ENCODE measurements around the gene LHX3.

The LHX3 gene

GRCh38 chr9:136204838-136205706 is at the start of gene LHX3:
Gene LHX3 (minus strand): TSS chr9:136205128. CDS start chr9:136205012, 116 bp downstream.
- no peak for DNase-seq (ENCODE audit: low read depth in 2 of 2)

GRCh38 chr9:136253246-136254130 is 48.6 kb upstream of the LHX3 start:
- no peak for DNase-seq (ENCODE audit: low read depth in 2 of 2)

- no peak for DNase-seq (ENCODE audit: low read depth in 2 of 2)
Measured at GRCh38 chr9:136252846-136253245, 47.9 kb upstream of the LHX3 start.

- no peak for DNase-seq (ENCODE audit: low read depth in 2 of 2)
Measured at GRCh38 chr9:136252281-136252680, 47.4 kb upstream of the LHX3 start.

GRCh38 chr9:136251264-136252115 is 46.6 kb upstream of the LHX3 start:
- DNase-seq (ENCODE audit: low read depth in 2 of 2), result no peak

- no peak for DNase-seq (ENCODE audit: low read depth in 2 of 2)
Measured at GRCh38 chr9:136250676-136251075, 45.7 kb upstream of the LHX3 start.

GRCh38 chr9:136249877-136250559 is 45.1 kb upstream of the LHX3 start:
- no peak for DNase-seq (ENCODE audit: low read depth in 2 of 2)

- DNase-seq (ENCODE audit: low read depth in 2 of 2), result no peak
Measured at GRCh38 chr9:136248951-136249876, 44.3 kb upstream of the LHX3 start.

GRCh38 chr9:136247947-136248637 is 43.2 kb upstream of the LHX3 start:
- DNase-seq (ENCODE audit: low read depth in 2 of 2), result no peak

GRCh38 chr9:136247551-136247916 is 42.6 kb upstream of the LHX3 start:
- no peak for DNase-seq (ENCODE audit: low read depth in 2 of 2)

- no peak for DNase-seq (ENCODE audit: low read depth in 2 of 2)
Measured at GRCh38 chr9:136246849-136247550, 42.1 kb upstream of the LHX3 start.

GRCh38 chr9:136245219-136246150 is 40.6 kb upstream of the LHX3 start, which contains the start of gene QSOX2:
Gene QSOX2 (minus strand): TSS chr9:136245812. CDS start chr9:136245803, 9 bp downstream.
- peak; percentile 69 for DNase-seq (ENCODE audit: low read depth in 2 of 2)

GRCh38 chr9:136244969-136245218 is 40.0 kb upstream of the LHX3 start:
- no peak for DNase-seq (ENCODE audit: low read depth in 2 of 2)

- DNase-seq (ENCODE audit: low read depth in 2 of 2), result peak; percentile 41 to 68
Measured at GRCh38 chr9:136244122-136244968, 39.4 kb upstream of the LHX3 start.

GRCh38 chr9:136243631-136244030 is 38.7 kb upstream of the LHX3 start:
- DNase-seq (ENCODE audit: low read depth in 2 of 2), result no peak

GRCh38 chr9:136242918-136243525 is 38.1 kb upstream of the LHX3 start:
- DNase-seq (ENCODE audit: low read depth in 2 of 2), result no peak

- no peak for DNase-seq (ENCODE audit: low read depth in 2 of 2)
Measured at GRCh38 chr9:136242248-136242647, 37.3 kb upstream of the LHX3 start.
